IMR-90 (cell line): ENCODE measurements around the gene SMG1. TPM values are rescaled to one million over a fixed set of nuclear protein-coding genes. Genes with fewer than 3 reads are reported as not detected.
"Not testable (repeated sequence)": the region's sequence is repeated elsewhere in the genome, so short reads cannot be mapped to it uniquely, and the experiment has no call there.

Experiments
- ATAC-seq: fragments of 200-7000 bp; cut with Tn5 transposase; 2 replicates; pipeline ENCODE4 v1.9.1; 2020; ENCODE audit warnings: low read depth, mild to moderate bottlenecking, moderate library complexity
- Bru-seq: library from RNA; stranded (reverse); fragments of 400-500 nt; gene quantifications from one replicate; lab custom pipeline; 2021; lab: Mats Ljungman, UMichigan
- BruChase-seq, 2 experiments: library from RNA; stranded (reverse); fragments of 400-500 nt; gene quantifications; one replicate each; lab custom pipeline; 2021; lab: Mats Ljungman, UMichigan
- BruUV-seq: library from RNA; stranded (reverse); fragments of 400-500 nt; replicated peaks from 2 replicates; lab custom pipeline; 2021; lab: Mats Ljungman, UMichigan
- CTCF ChIA-PET: fragments of 300-600 bp; formaldehyde crosslinking; extraction: SDS; loops from one replicate; lab custom pipeline; 2021; ENCODE audit warnings: antibody characterized with exemption; lab: Yijun Ruan, JAX
- POLR2A ChIA-PET: fragments of 300-600 bp; sonication (Branson Sonifier 250); formaldehyde crosslinking; loops from one replicate; lab custom pipeline; 2022; ENCODE audit warnings: antibody characterized with exemption; ENCODE audit not compliant: unreplicated experiment; lab: Charles Lee
- DNase-seq: peaks from one replicate; pipeline ENCODE4 v3.0.0; 2013
- H2AFZ ChIP-seq: replicated peaks from 2 replicates; pipeline ENCODE3; 2013; ENCODE audit warnings: low read length, mild to moderate bottlenecking; ENCODE audit not compliant: poor library complexity
- H2AK5ac ChIP-seq: 2 replicates; pipeline ENCODE4 v1.6.1; 2013; ENCODE audit warnings: low read depth, low read length, inconsistent platforms
- H2AK9ac ChIP-seq: replicated peaks from 2 replicates; pipeline ENCODE3; 2013; ENCODE audit warnings: mild to moderate bottlenecking, low read depth, low read length, moderate library complexity; ENCODE audit not compliant: poor library complexity
- H2BK120ac ChIP-seq: 2 replicates; pipeline ENCODE4 v1.6.1; 2013; ENCODE audit warnings: low read depth, low read length, inconsistent platforms
- H2BK15ac ChIP-seq: 3 replicates; pipeline ENCODE4 v1.6.1; 2013; ENCODE audit warnings: low read depth, low read length, inconsistent platforms
- H2BK20ac ChIP-seq: 2 replicates; pipeline ENCODE4 v1.6.1; 2013; ENCODE audit warnings: low read depth, mild to moderate bottlenecking, inconsistent platforms, low read length, moderate library complexity
- H2BK5ac ChIP-seq: 2 replicates; pipeline ENCODE4 v1.6.1; 2013; ENCODE audit warnings: mild to moderate bottlenecking, low read depth, low read length, inconsistent platforms; ENCODE audit not compliant: poor library complexity, severe bottlenecking
- H3K14ac ChIP-seq: replicated peaks from 2 replicates; pipeline ENCODE4 v1.6.1; 2013; ENCODE audit warnings: low read depth, low read length, inconsistent platforms
- H3K18ac ChIP-seq: 2 replicates; pipeline ENCODE4 v1.6.1; 2013; ENCODE audit warnings: low read depth, low read length, control low read depth
- H3K23ac ChIP-seq: 2 replicates; pipeline ENCODE4 v1.6.1; 2013; ENCODE audit warnings: low read depth, low read length, inconsistent platforms
- H3K27ac ChIP-seq: 2 replicates; pipeline ENCODE4 v1.5.1; 2013; ENCODE audit warnings: mild to moderate bottlenecking, control low read depth, low read length; ENCODE audit not compliant: insufficient read depth
- H3K27me3 ChIP-seq: 2 replicates; pipeline ENCODE4 v1.6.1; 2013; ENCODE audit warnings: low read length; ENCODE audit not compliant: control insufficient read depth, insufficient read depth
- H3K36me3 ChIP-seq: 2 replicates; pipeline ENCODE4 v1.6.1; 2013; ENCODE audit warnings: low read length, mixed read lengths; ENCODE audit not compliant: control insufficient read depth, insufficient read depth
- H3K4ac ChIP-seq: 2 replicates; pipeline ENCODE4 v1.6.1; 2013; ENCODE audit warnings: low read depth, low read length, inconsistent platforms
- H3K4me1 ChIP-seq: 2 replicates; pipeline ENCODE4 v1.6.1; 2013; ENCODE audit warnings: low read length, mixed read lengths; ENCODE audit not compliant: control insufficient read depth, insufficient read depth
- H3K4me2 ChIP-seq: 2 replicates; pipeline ENCODE4 v1.6.1; 2013; ENCODE audit warnings: low read depth, mild to moderate bottlenecking, control low read depth, low read length, moderate library complexity
- H3K4me3 ChIP-seq: 2 replicates; pipeline ENCODE4 v1.5.1; 2013; ENCODE audit warnings: low read depth, mild to moderate bottlenecking, control low read depth, low read length, moderate library complexity; ENCODE audit not compliant: insufficient read depth
- H3K56ac ChIP-seq: 2 replicates; pipeline ENCODE4 v1.6.1; 2013; ENCODE audit warnings: low read length, inconsistent platforms; ENCODE audit not compliant: insufficient read depth; ENCODE audit errors: extremely low read depth
- H3K79me1 ChIP-seq, 2 experiments: 2 replicates each; pipeline ENCODE4 v1.6.1; 2013; ENCODE audit warnings: low read length in 2 of 2, inconsistent platforms in 1 of 2, low read depth in 1 of 2
- H3K9ac ChIP-seq: 2 replicates; pipeline ENCODE4 v1.6.1; 2013; ENCODE audit warnings: low read depth, low read length, control low read depth
- H3K9me1 ChIP-seq: 2 replicates; pipeline ENCODE4 v1.6.1; 2013; ENCODE audit warnings: low read length, inconsistent platforms; ENCODE audit not compliant: insufficient read depth
- H3K9me3 ChIP-seq: 2 replicates; pipeline ENCODE4 v1.6.1; 2013; ENCODE audit warnings: low read length; ENCODE audit not compliant: control insufficient read depth, insufficient read depth
- H4K20me1 ChIP-seq: 2 replicates; pipeline ENCODE4 v1.6.1; 2013; ENCODE audit warnings: low read length, inconsistent platforms; ENCODE audit not compliant: insufficient read depth
- H4K5ac ChIP-seq: 2 replicates; pipeline ENCODE4 v1.6.1; 2013; ENCODE audit warnings: mild to moderate bottlenecking, low read depth, low read length, control low read depth
- H4K8ac ChIP-seq, 2 experiments: 2 replicates each; pipeline ENCODE4 v1.6.1; 2013; ENCODE audit warnings: low read depth in 2 of 2, low read length in 2 of 2, control low read depth in 1 of 2, inconsistent platforms in 1 of 2
- H4K91ac ChIP-seq: 2 replicates; pipeline ENCODE4 v1.6.1; 2013; ENCODE audit warnings: low read depth, low read length, inconsistent platforms; ENCODE audit not compliant: insufficient read depth
- BHLHE40 ChIP-seq: fragments of 150-350 bp; IDR thresholded peaks from 2 replicates; pipeline ENCODE4 v1.6.1; 2016; ENCODE audit warnings: mild to moderate bottlenecking, low read depth, low read length
- FOS ChIP-seq: fragments of 150-350 bp; IDR thresholded peaks from 2 replicates; pipeline ENCODE4 v1.6.1; 2016; ENCODE audit warnings: low read depth, low read length
- MAZ ChIP-seq: IDR thresholded peaks from 2 replicates; pipeline ENCODE4 v1.6.1; 2012; ENCODE audit warnings: low read depth, mild to moderate bottlenecking, low read length, improper control_type of control experiment, moderate library complexity, borderline replicate concordance
- MXI1 ChIP-seq: IDR thresholded peaks from 2 replicates; pipeline ENCODE4 v1.6.1; 2012; ENCODE audit warnings: low read depth, mild to moderate bottlenecking, low read length, moderate library complexity, borderline replicate concordance
- POLR2A ChIP-seq: IDR thresholded peaks from 2 replicates; pipeline ENCODE4 v1.6.1; 2012; ENCODE audit warnings: mild to moderate bottlenecking, low read depth, low read length
- USF2 ChIP-seq: fragments of 150-350 bp; IDR thresholded peaks from 2 replicates; pipeline ENCODE4 v1.6.1; 2017; ENCODE audit warnings: mild to moderate bottlenecking, antibody characterized with exemption, low read length, low read depth
- WGBS, 2 experiments: methylation state at CpG; one replicate each; pipeline versions ENCODE4 v1.1.5 to v1.1.7; 2013; ENCODE audit warnings: missing lambda C conversion rate in 2 of 2; ENCODE audit not compliant: insufficient read length in 1 of 2; ENCODE audit errors: extremely low coverage in 2 of 2; 5-methylcytosine and 5-hydroxymethylcytosine counted together
- dilution Hi-C: fragments of 300-500 bp; cut with HindIII; formaldehyde crosslinking; loops from one replicate; pipeline ENCODE4 v1.14.3; 2018; ENCODE audit warnings: low sequenced_read_pairs; ENCODE audit not compliant: unreplicated experiment
- in situ Hi-C: fragments of 300-500 bp; cut with MboI; formaldehyde crosslinking; loops from 3 replicates; pipeline ENCODE4 v1.14.3; 2019; ENCODE audit warnings: low sequenced_read_pairs, inconsistent platforms, mixed read lengths
- intact Hi-C: fragments of 100-400 bp; cut with micrococcal nuclease; formaldehyde crosslinking; loops from 2 replicates; pipeline ENCODE4 v1.10.0; 2022
- long read RNA-seq: library from polyadenylated mRNA; unstranded; transcript quantifications from one replicate; pipeline ENCODE4 v2.0.0, GENCODE V29; 2021; ENCODE audit not compliant: unreplicated experiment
- polyA plus RNA-seq, 3 experiments: library from polyadenylated mRNA; depleted of rRNA; stranded (reverse); fragments of >200 nt; gene quantifications; 2 replicates each; pipeline ENCODE4 v1.2.3, GENCODE V29; 2012; ENCODE audit warnings: low replicate concordance in 1 of 3
- total RNA-seq: library from RNA; depleted of rRNA; stranded (reverse); fragments of >200 nt; gene quantifications from 2 replicates; pipeline ENCODE4 v1.2.3, GENCODE V29; 2012; rRNA removed

SMG1 gene
- total RNA-seq = 53.8 and 55.8 TPM in 2 replicates
- 11.1 and 13.4 TPM in 2 replicates for polyA plus RNA-seq (2012; rRNA removed)
- 2.4 and 3.5 TPM in 2 replicates for polyA plus RNA-seq (2012; cell fraction: cytosol; rRNA removed)
- 5.5 and 29.9 TPM in 2 replicates for polyA plus RNA-seq (2012; cell fraction: nucleus; rRNA removed; ENCODE audit: low replicate concordance)
- Bru-seq, nascent RNA = percentile 87 among the genes with signal in this experiment
- percentile 90 among the genes with signal in this experiment for BruChase-seq, experiment 1, labeled RNA remaining after a 6-hour chase
- percentile 93 among the genes with signal in this experiment for BruChase-seq, experiment 2, labeled RNA remaining after a 2-hour chase
- long read RNA-seq, partial matches to known transcripts = 6 of 11 reads
- long read RNA-seq, other reads (novel, unspliced or antisense) = 5 of 11 reads

- ATAC-seq (peak; percentile 95), DNase-seq (peak; percentile 93)
- peaks cover 16% of the 10 kb centered on the region for H4K20me1 ChIP-seq
- TF ChIP-seq USF2 (peak; percentile 89), FOS (0 out of 2 replicates have a peak, but pooled peaks have one; percentile 1), MAZ (peak; percentile 39; the same call in 1 of the 2 replicates), BHLHE40 (peak; percentile 94), POLR2A (peak; percentile 53; the same call in 1 of the 2 replicates), MXI1 (0 out of 2 replicates have a peak, but pooled peaks have one; percentile 33)
- peak within 1 kb of the TSS; percentile 95 for H3K27ac ChIP-seq
- CTCF ChIA-PET, H3K36me3 ChIP-seq, dilution Hi-C loops, H3K27me3 ChIP-seq, intact Hi-C loops, in situ Hi-C loops, H3K9me1 ChIP-seq, H3K9me3 ChIP-seq, H2BK20ac ChIP-seq, POLR2A ChIA-PET, BruUV-seq, H3K4me1 ChIP-seq, H2AK9ac ChIP-seq, H3K79me1 ChIP-seq: not testable (repeated sequence)
- H4K91ac ChIP-seq = peak within 1 kb of the TSS; percentile 88
- peak within 1 kb of the TSS; percentile 61 for H4K5ac ChIP-seq
- peak within 1 kb of the TSS; percentile 22; the same call in 1 of the 2 replicates for H3K56ac ChIP-seq
- peak within 1 kb of the TSS; percentile 54 for H3K4me3 ChIP-seq
- peak within 1 kb of the TSS; percentile 21; the same call in 1 of the 3 replicates for H2BK15ac ChIP-seq
- peak within 1 kb of the TSS; percentile 80 for H3K9ac ChIP-seq
- 0% methylated on average over 24 of the region's 104 CpGs; no CpG with 5 or more reads in 1 of the 2 experiments for WGBS, 2 experiments
- H2BK5ac ChIP-seq = peak within 1 kb of the TSS; percentile 93
- H3K14ac ChIP-seq = peak within 1 kb of the TSS; percentile 74
- H3K18ac ChIP-seq = peak within 1 kb of the TSS; percentile 43
- H3K4ac ChIP-seq = peak within 1 kb of the TSS; percentile 66
- H2AK5ac ChIP-seq = peak within 1 kb of the TSS; percentile 39
- H3K4me2 ChIP-seq = peak within 1 kb of the TSS; percentile 93
- H2AFZ ChIP-seq = peak within 1 kb of the TSS; percentile 91
- peak within 1 kb of the TSS; percentile 96 to 99 for H4K8ac ChIP-seq
- peak within 1 kb of the TSS; percentile 82 for H3K23ac ChIP-seq
- H2BK120ac ChIP-seq = peak within 1 kb of the TSS; percentile 76; the same call in 1 of the 2 replicates
These were observed at the start of gene SMG1 for GRCh38 chr16:18925986-18926865. SMG1 (minus strand) TSS chr16:18926408; CDS start chr16:18926041, 367 bp downstream.
